HepG2 (cell line): ENCODE data around the gene SFRP4. TPM values are rescaled to one million over a fixed set of nuclear protein-coding genes. Genes with fewer than 3 reads are reported as not detected.

Experiments used
- HNF4G ChIP-seq, 2 experiments: sonication (generic) in 1 of 2; formaldehyde crosslinking in 1 of 2; IDR thresholded peaks; 2 replicates each; pipeline versions ENCODE4 v1.4.0 to v1.6.1; 2011 to 2020; ENCODE audit warnings: borderline replicate concordance in 2 of 2, low read depth in 2 of 2, mild to moderate bottlenecking in 2 of 2, low read length in 1 of 2, missing genetic modification reagents in 1 of 2, moderate library complexity in 1 of 2
- HNRNPK ChIP-seq: fragments of 200-400 bp; formaldehyde crosslinking; IDR thresholded peaks from 2 replicates; pipeline ENCODE4 v1.6.1; 2018; ENCODE audit warnings: low read length, low read depth, moderate library complexity, mild to moderate bottlenecking; ENCODE audit not compliant: poor library complexity, severe bottlenecking
- HOXD1 ChIP-seq: sonication (generic); formaldehyde crosslinking; IDR thresholded peaks from 2 replicates; pipeline ENCODE4 v1.5.0; 2020; ENCODE audit warnings: missing genetic modification reagents
- KDM2A ChIP-seq: sonication (generic); formaldehyde crosslinking; IDR thresholded peaks from 2 replicates; pipeline ENCODE4 v1.4.0; 2020; ENCODE audit warnings: low read depth, missing genetic modification reagents, borderline replicate concordance
- MXI1 ChIP-seq: IDR thresholded peaks from 3 replicates; pipeline ENCODE4 v1.6.1; 2012; ENCODE audit warnings: low read depth, low read length, inconsistent platforms, borderline replicate concordance
- NKX3-1 ChIP-seq: sonication (generic); formaldehyde crosslinking; IDR thresholded peaks from 2 replicates; pipeline ENCODE4 v1.5.0; 2020; ENCODE audit warnings: missing genetic modification reagents
- PHF20 ChIP-seq: sonication (generic); formaldehyde crosslinking; IDR thresholded peaks from 2 replicates; pipeline ENCODE4 v1.5.0; 2020; ENCODE audit warnings: mild to moderate bottlenecking, missing genetic modification reagents
- POLR2G ChIP-seq: fragments of 200-400 bp; formaldehyde crosslinking; IDR thresholded peaks from 2 replicates; pipeline ENCODE4 v1.6.1; 2018; ENCODE audit warnings: mild to moderate bottlenecking, low read depth, low read length, moderate library complexity
- SMAD3 ChIP-seq: sonication (generic); formaldehyde crosslinking; IDR thresholded peaks from 2 replicates; pipeline ENCODE4 v1.4.0; 2020; ENCODE audit warnings: missing genetic modification reagents
- SOX13 ChIP-seq, 3 experiments: fragments of 450-650 bp in 1 of 3; sonication (generic) in 1 of 3; formaldehyde crosslinking in 1 of 3; IDR thresholded peaks in 2 of 3; conservative IDR thresholded peaks in 1 of 3; 2 replicates each; pipeline versions ENCODE4 v1.5.0 to v1.6.1; 2016 to 2020; ENCODE audit warnings: antibody characterized with exemption in 1 of 3, mild to moderate bottlenecking in 1 of 3, missing compliant biosample characterization in 1 of 3, missing genetic modification reagents in 1 of 3, moderate library complexity in 1 of 3
- TBP ChIP-seq: sonication (generic); formaldehyde crosslinking; IDR thresholded peaks from 2 replicates; pipeline ENCODE4 v1.5.0; 2020; ENCODE audit warnings: missing genetic modification reagents
- U2AF1 ChIP-seq: fragments of 200-400 bp; formaldehyde crosslinking; optimal IDR thresholded peaks from 2 replicates; pipeline ENCODE3; 2017; ENCODE audit warnings: mild to moderate bottlenecking, low read depth, low read length
- ZNF10 ChIP-seq: sonication (generic); formaldehyde crosslinking; IDR thresholded peaks from 2 replicates; pipeline ENCODE4 v1.4.0; 2020; ENCODE audit warnings: mild to moderate bottlenecking, low read depth, missing genetic modification reagents, borderline replicate concordance
- ZNF230 ChIP-seq: sonication (generic); formaldehyde crosslinking; IDR thresholded peaks from 2 replicates; pipeline ENCODE4 v1.4.0; 2020; ENCODE audit warnings: mild to moderate bottlenecking, missing genetic modification reagents
- ZNF44 ChIP-seq: sonication (generic); formaldehyde crosslinking; IDR thresholded peaks from 2 replicates; pipeline ENCODE4 v1.5.1; 2020; ENCODE audit warnings: mild to moderate bottlenecking, missing genetic modification reagents
- ZNF496 ChIP-seq: sonication (generic); formaldehyde crosslinking; IDR thresholded peaks from 2 replicates; pipeline ENCODE4 v1.8.1; 2023; ENCODE audit warnings: mild to moderate bottlenecking, moderate library complexity, missing genetic modification reagents; ENCODE audit not compliant: insufficient replicate concordance
- ZNF891 ChIP-seq: sonication (generic); formaldehyde crosslinking; IDR thresholded peaks from 2 replicates; pipeline ENCODE4 v1.5.0; 2020; ENCODE audit warnings: mild to moderate bottlenecking, missing genetic modification reagents
- polyA plus RNA-seq, 8 experiments: library from polyadenylated mRNA; depleted of rRNA in 3 of 8; stranded (reverse) in 7 of 8; unstranded in 1 of 8; fragments of >200 nt; fragmentation: Illumina TruSeq in 4 of 8; extraction: Trizol in 4 of 8; gene quantifications; 2 replicates each; pipeline versions ENCODE4 v1.2.1 to v1.2.3, GENCODE V29; 2011 to 2016; ENCODE audit warnings: low read depth in 4 of 8, missing spikeins in 1 of 8, mixed read lengths in 1 of 8; ENCODE audit not compliant: insufficient read depth in 1 of 8
- total RNA-seq, 5 experiments: library from RNA; depleted of rRNA; stranded (reverse); fragments of >200 nt; fragmentation: Illumina TruSeq; extraction: Trizol; gene quantifications; 2 replicates each; pipeline ENCODE4 v1.2.3, GENCODE V29; 2016; ENCODE audit warnings: low read depth in 1 of 5
- TF ChIP-seq, protein P1 (sequence below): sonication (generic); formaldehyde crosslinking; IDR thresholded peaks from 2 replicates; pipeline ENCODE4 v1.8.0; 2023; ENCODE audit warnings: mild to moderate bottlenecking, missing genetic modification reagents
- TF ChIP-seq, protein P2 (sequence below): sonication (generic); formaldehyde crosslinking; conservative IDR thresholded peaks from 2 replicates; pipeline ENCODE4 v1.4.0; 2020; ENCODE audit warnings: missing genetic modification reagents
- TF ChIP-seq, protein P3 (sequence below): sonication (generic); formaldehyde crosslinking; IDR thresholded peaks from 2 replicates; pipeline ENCODE4 v1.4.0; 2020; ENCODE audit warnings: mild to moderate bottlenecking, missing genetic modification reagents
- TF ChIP-seq, protein P4 (sequence below): sonication (generic); formaldehyde crosslinking; IDR thresholded peaks from 2 replicates; pipeline ENCODE4 v1.5.1; 2020; ENCODE audit warnings: missing genetic modification reagents, mild to moderate bottlenecking, borderline replicate concordance
- TF ChIP-seq, protein P5 (sequence below): sonication (generic); formaldehyde crosslinking; IDR thresholded peaks from 2 replicates; pipeline ENCODE4 v1.8.0; 2022; ENCODE audit warnings: mild to moderate bottlenecking, missing genetic modification reagents, moderate library complexity

The SFRP4 gene
- total and polyA plus RNA-seq, 2 of the 13 experiments (the other 11 are each of a cell fraction or from before 2014, with no cell fraction given), result 0.96 to 1.8 TPM

DNA sequence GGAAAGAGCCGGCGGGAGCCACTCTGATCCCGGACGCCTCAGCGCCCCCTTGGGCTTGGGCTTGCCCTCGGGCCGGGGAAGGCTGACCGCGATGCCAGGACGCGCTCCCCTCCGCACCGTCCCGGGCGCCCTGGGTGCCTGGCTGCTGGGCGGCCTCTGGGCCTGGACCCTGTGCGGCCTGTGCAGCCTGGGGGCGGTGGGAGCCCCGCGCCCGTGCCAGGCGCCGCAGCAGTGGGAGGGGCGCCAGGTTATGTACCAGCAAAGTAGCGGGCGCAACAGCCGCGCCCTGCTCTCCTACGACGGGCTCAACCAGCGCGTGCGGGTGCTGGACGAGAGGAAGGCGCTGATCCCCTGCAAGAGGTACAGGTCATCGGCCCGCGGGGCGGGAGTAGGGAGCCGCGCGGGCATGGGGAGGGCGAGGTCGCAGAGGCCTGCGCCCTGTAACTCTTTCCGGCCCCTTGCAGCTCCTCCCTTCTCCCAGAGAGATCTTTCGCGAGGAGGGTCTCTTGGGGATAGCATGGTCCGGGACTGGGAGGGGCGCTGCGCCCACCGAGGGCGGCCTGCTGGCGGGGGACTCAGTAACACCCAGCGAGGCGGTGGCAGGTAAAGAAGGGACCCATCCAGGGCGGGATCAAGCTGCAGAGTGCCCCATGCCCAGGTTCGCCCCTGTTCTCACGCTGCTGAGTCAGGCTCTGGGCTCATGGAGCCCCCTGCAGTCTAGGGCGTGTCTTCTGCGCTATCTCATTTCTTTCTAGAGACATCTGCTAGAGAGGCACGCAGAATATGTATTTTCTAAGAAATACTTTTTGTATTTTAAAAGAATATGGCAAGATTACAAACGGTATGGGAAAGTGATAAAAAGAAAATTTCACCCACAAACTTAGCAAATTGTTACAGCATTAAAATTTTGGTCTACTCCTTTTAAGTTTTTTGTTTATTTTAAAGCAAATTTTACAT is 4.5 kb upstream of the SFRP4 start (continued):
- TF ChIP-seq, protein P1, sequence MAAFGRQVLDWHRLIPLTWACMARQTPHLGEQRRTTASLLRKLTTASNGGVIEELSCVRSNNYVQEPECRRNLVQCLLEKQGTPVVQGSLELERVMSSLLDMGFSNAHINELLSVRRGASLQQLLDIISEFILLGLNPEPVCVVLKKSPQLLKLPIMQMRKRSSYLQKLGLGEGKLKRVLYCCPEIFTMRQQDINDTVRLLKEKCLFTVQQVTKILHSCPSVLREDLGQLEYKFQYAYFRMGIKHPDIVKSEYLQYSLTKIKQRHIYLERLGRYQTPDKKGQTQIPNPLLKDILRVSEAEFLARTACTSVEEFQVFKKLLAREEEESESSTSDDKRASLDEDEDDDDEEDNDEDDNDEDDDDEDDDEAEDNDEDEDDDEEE (CRISPR knock-in tag), result no peak
- TF ChIP-seq ZNF230, result no peak
- peak; percentile 18 for TF ChIP-seq HNRNPK
- TF ChIP-seq, protein P2, sequence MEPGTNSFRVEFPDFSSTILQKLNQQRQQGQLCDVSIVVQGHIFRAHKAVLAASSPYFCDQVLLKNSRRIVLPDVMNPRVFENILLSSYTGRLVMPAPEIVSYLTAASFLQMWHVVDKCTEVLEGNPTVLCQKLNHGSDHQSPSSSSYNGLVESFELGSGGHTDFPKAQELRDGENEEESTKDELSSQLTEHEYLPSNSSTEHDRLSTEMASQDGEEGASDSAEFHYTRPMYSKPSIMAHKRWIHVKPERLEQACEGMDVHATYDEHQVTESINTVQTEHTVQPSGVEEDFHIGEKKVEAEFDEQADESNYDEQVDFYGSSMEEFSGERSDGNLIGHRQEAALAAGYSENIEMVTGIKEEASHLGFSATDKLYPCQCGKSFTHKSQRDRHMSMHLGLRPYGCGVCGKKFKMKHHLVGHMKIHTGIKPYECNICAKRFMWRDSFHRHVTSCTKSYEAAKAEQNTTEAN (CRISPR knock-in tag), result 0 out of 2 replicates have a peak, but pooled peaks have one; percentile 53
- peak; percentile 22; the same call in 1 of the 2 replicates for TF ChIP-seq ZNF891 (CRISPR knock-in tag)
- TF ChIP-seq SOX13 (IDR thresholded peaks at IDR 0.05), result no peak
- TF ChIP-seq SOX13 (CRISPR knock-in tag; conservative IDR thresholded peaks at IDR 0.05 in 1 of 2, IDR thresholded peaks at IDR 0.05 in 1 of 2), result peak in 1 of 2 experiments; percentile 23; a peak in 1 of 4 replicates
- TF ChIP-seq U2AF1, result no peak
- TF ChIP-seq, protein P3, sequence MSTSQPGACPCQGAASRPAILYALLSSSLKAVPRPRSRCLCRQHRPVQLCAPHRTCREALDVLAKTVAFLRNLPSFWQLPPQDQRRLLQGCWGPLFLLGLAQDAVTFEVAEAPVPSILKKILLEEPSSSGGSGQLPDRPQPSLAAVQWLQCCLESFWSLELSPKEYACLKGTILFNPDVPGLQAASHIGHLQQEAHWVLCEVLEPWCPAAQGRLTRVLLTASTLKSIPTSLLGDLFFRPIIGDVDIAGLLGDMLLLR (CRISPR knock-in tag), result no peak
- TF ChIP-seq SMAD3 (CRISPR knock-in tag), result peak; percentile 70
- TF ChIP-seq ZNF10 (CRISPR knock-in tag), result no peak
- TF ChIP-seq TBP (CRISPR knock-in tag), result no peak
- TF ChIP-seq PHF20 (CRISPR knock-in tag), result peak; percentile 39; the same call in 1 of the 2 replicates
- TF ChIP-seq KDM2A (CRISPR knock-in tag), result peak; percentile 49; the same call in 1 of the 2 replicates
- 0 out of 2 replicates have a peak, but pooled peaks have one; percentile 65 for TF ChIP-seq HOXD1 (CRISPR knock-in tag)
- TF ChIP-seq ZNF44, result no peak
- peak; percentile 77 for TF ChIP-seq NKX3-1 (CRISPR knock-in tag)
- no peak for TF ChIP-seq MXI1
- TF ChIP-seq, protein P4, sequence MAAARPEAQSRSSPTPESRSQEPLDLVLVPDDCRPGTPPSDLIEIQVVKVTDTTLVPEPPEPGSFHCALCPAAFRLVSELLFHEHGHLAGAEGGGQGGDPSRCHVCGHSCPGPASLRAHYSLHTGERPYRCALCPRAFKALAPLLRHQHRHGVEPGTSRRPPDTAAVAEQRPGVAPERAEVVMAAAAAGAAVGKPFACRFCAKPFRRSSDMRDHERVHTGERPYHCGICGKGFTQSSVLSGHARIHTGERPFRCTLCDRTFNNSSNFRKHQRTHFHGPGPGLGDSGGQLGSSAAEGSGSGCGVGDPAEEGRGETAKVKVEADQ (CRISPR knock-in tag), result peak; percentile 70; the same call in 1 of the 2 replicates
- TF ChIP-seq HNF4G (IDR thresholded peaks at IDR 0.05; ENCODE audit: borderline replicate concordance, low read depth, low read length), result no peak
- TF ChIP-seq HNF4G (CRISPR knock-in tag; IDR thresholded peaks at IDR 0.05; ENCODE audit: borderline replicate concordance, low read depth), result no peak; the same call in 1 of the 2 replicates
- TF ChIP-seq, protein P5, sequence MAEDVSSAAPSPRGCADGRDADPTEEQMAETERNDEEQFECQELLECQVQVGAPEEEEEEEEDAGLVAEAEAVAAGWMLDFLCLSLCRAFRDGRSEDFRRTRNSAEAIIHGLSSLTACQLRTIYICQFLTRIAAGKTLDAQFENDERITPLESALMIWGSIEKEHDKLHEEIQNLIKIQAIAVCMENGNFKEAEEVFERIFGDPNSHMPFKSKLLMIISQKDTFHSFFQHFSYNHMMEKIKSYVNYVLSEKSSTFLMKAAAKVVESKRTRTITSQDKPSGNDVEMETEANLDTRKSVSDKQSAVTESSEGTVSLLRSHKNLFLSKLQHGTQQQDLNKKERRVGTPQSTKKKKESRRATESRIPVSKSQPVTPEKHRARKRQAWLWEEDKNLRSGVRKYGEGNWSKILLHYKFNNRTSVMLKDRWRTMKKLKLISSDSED (CRISPR knock-in tag), result no peak
- TF ChIP-seq ZNF496 (CRISPR knock-in tag), result no peak
- TF ChIP-seq POLR2G, result peak; percentile 68
